Measurements from ENCODE around the gene MKX. TPM values are rescaled to one million over a fixed set of nuclear protein-coding genes. Genes with fewer than 3 reads are reported as not detected.

Gene MKX
- total RNA-seq, 4 donors from 2014 or later, result 2.3 to 39.5 (median 26.5) TPM

DNA sequence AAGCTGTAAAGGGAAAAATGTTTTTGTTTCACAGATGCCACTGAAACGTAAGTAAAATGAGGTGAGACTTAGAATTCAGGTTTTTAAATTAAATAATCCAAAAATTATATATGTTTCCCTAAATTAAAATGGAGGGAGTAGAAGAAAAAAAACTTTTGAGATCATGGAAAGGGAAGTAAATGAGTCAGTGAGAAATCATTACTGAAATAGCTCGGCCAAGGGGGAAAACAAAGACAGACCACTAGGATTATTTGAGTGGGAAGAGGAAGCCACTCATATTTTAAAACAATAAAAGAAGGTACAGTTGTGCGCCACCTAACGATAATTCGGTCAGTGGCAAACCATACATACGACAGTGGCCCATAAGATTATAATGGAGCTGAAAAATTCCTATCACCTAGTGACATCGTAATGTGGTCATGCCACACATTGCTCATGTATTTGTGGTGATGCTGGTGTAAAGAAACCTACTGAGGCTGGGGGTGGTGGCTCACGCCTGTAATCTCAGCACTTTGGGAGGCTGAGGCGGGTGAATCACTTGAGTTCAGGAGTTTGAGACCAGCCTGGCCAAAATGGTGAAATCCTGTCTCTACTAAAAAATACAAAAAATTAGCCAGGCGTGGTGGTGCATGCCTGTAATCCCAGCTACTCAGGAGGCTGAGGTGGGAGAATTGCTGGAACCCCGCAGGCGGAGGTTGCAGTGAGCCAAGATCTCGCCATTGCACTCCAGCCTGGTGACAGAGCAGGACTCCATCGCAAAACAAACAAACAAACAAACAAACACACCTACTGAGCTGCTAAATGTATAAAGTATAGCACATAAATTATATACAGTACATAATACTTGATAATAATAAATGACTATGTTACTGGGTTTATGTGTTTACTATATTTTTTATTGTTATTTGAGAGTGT is 64.7 kb downstream of the MKX start:
- no peaks in the 10 kb centered on the region for H3K27me3 ChIP-seq
- 93 to 94% methylated on average over 11 to 13 of the region's 14 CpGs for WGBS, 2 donors (ENCODE audit: low coverage in 1 of 2)
- H3K27ac ChIP-seq, result peak overlapping the region in 2 of 4 donors; percentile 30 to 65
- H3K4me1 ChIP-seq, result peaks cover 0 to 57% (median 0%) of the 10 kb centered on the region in 3 donors
- ATAC-seq, result no peak
- TF ChIP-seq POLR2AphosphoS5 (IDR thresholded peaks at IDR 0.05), result no peak
- no peak for TF ChIP-seq CTCF (IDR thresholded peaks at IDR 0.05)
- TF ChIP-seq EP300 (IDR thresholded peaks at IDR 0.05), result no peak
- no peak for TF ChIP-seq POLR2A (IDR thresholded peaks at IDR 0.05)
- no peaks in the 10 kb centered on the region for H3K36me3 ChIP-seq
- no peak overlapping the region for H3K4me3 ChIP-seq
- H3K9me3 ChIP-seq, result no peaks in the 10 kb centered on the region

DNA sequence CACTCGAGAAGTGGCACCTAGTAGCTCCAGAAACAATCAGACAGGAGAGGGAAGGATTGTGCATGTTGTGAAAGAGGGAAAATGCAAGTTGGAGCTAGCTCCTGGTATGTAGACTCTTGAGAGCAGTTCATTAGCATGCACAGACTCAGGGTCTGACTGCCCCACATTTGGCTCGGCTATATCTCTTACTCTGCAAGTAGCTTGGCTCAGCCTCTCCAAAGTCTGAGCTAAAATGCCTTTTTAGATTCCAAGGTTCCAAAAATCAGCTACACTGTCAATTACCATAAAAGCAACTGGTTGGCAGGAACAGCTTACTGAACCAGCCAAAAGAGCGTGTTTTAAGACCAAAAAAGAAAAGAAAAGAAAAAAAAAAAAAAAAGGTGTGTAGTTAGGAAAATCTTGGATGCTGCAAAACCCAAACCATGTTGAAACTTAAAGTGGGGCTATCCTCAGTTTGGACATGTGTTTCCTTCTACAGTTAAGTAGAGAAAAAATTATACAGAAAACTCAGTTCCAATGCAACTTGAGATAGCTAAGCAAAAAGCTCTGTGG is 65.5 kb downstream of the MKX start:
- Histone ChIP-seq H3K27me3 (no peaks in the 10 kb centered on the region), H3K9me3 (no peaks in the 10 kb centered on the region), H3K27ac (peak overlapping the region in 2 of 4 donors; percentile 50 to 65), H3K36me3 (peaks cover 0 to 2% of the 10 kb centered on the region in 2 donors), H3K4me1 (peaks cover 0 to 57% (median 0%) of the 10 kb centered on the region in 3 donors), H3K4me3 (no peak overlapping the region)
- 37 to 42% methylated on average over 2 to 3 of the region's 3 CpGs for WGBS, 2 donors (ENCODE audit: low coverage in 1 of 2)
- ATAC-seq, result peak; percentile 46
- TF ChIP-seq EP300 (IDR thresholded peaks at IDR 0.05) (no peak), POLR2A (IDR thresholded peaks at IDR 0.05) (no peak), POLR2AphosphoS5 (IDR thresholded peaks at IDR 0.05) (no peak), CTCF (IDR thresholded peaks at IDR 0.05) (no peak)

DNA sequence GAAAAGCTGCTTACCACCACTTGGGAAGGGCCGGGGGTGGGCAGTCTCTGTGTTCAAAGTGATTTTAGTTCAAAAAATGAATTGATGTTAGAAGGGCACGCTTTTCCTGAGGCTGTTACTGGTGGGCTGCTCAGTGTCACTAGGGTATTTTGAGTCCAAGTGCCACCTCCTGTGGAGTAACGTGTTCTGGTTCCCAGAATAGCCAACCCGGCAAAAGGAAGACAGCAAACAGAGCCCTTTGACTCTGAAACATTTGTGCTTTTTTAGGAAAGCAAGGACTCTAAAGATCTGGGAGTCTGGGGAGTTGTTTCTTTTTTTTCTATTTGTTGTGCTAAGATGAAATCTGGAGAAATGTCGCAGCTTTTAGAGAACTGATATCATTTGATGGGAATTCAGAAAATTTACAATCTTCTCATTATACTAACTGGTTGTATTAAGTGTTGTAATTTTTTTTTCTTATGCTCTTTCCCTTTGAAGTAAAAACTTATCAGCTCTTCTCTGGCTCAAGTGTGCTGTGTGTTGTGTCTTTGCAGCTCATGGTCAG is 66.2 kb downstream of the MKX start:
- ATAC-seq, result no peak
- TF ChIP-seq POLR2AphosphoS5 (IDR thresholded peaks at IDR 0.05), result no peak
- TF ChIP-seq CTCF (IDR thresholded peaks at IDR 0.05), result no peak
- TF ChIP-seq POLR2A (IDR thresholded peaks at IDR 0.05), result no peak
- no peak for TF ChIP-seq EP300 (IDR thresholded peaks at IDR 0.05)
- WGBS, 2 donors (ENCODE audit: low coverage in 1 of 2), result 30 to 36% methylated on average over 4 to 5 of the region's 5 CpGs
- no peaks in the 10 kb centered on the region for H3K9me3 ChIP-seq
- H3K4me1 ChIP-seq, result peaks cover 0 to 57% (median 0%) of the 10 kb centered on the region in 3 donors
- no peak overlapping the region for H3K4me3 ChIP-seq
- peak overlapping the region in 2 of 4 donors; percentile 50 to 65 for H3K27ac ChIP-seq
- H3K36me3 ChIP-seq, result peaks cover 0 to 8% of the 10 kb centered on the region in 2 donors
- H3K27me3 ChIP-seq, result no peaks in the 10 kb centered on the region

GRCh38 chr10:27678166-27678565 is 67.5 kb downstream of the MKX start:
- WGBS, 2 donors (ENCODE audit: low coverage in 1 of 2), result 59 to 65% methylated on average over 5 to 6 of the region's 6 CpGs
- TF ChIP-seq EP300 (IDR thresholded peaks at IDR 0.05) (no peak), POLR2A (IDR thresholded peaks at IDR 0.05) (no peak), CTCF (IDR thresholded peaks at IDR 0.05) (no peak), POLR2AphosphoS5 (IDR thresholded peaks at IDR 0.05) (no peak)
- Histone ChIP-seq H3K36me3 (peaks cover 0 to 9% of the 10 kb centered on the region in 2 donors), H3K4me1 (peaks cover 0 to 53% (median 0%) of the 10 kb centered on the region in 3 donors), H3K4me3 (no peak overlapping the region), H3K27me3 (no peaks in the 10 kb centered on the region), H3K27ac (peak overlapping the region in 1 of 4 donors; percentile 65), H3K9me3 (no peaks in the 10 kb centered on the region)
- ATAC-seq, result no peak
